ENCODE results near the gene C9orf85. TPM values are rescaled to one million over a fixed set of nuclear protein-coding genes. Genes with fewer than 3 reads are reported as not detected.

The C9orf85 gene
- total and polyA plus RNA-seq, 11 donors, result 3.6 to 9.7 (median 4.8) TPM

DNA sequence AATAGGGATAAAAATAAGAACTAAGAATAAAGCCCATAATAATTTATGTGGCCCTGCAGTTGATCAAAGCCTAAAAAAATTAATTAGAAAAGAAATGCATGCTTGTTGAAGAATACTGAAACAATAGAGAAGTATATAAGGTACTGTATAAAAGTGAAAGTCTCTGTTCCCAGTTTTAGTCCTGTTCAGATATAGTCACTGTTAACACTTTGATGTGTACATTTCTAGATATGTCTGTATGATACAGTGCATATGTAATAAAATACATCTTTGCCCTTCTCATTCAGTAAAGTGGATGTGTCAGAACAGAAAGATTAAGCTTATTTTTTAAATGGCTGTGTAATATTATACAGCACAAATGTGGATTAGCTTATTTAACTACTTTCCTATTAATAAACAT lies 4.1 kb downstream of the C9orf85 start:
- DNase-seq (no peak), ATAC-seq (no peak)
- Histone ChIP-seq H3K36me3 (peaks cover 0 to 10% (median 0%) of the 10 kb centered on the region in 9 donors), H3K27ac (no peak overlapping the region), H3K4me1 (peaks cover 0 to 35% (median 17%) of the 10 kb centered on the region in 12 donors), H3K27me3 (no peaks in the 10 kb centered on the region), H3K9me3 (no peaks in the 10 kb centered on the region), H3K4me3 (no peak overlapping the region)
- TF ChIP-seq POLR2A (IDR thresholded peaks at IDR 0.05), result no peak
- TF ChIP-seq, protein P1, sequence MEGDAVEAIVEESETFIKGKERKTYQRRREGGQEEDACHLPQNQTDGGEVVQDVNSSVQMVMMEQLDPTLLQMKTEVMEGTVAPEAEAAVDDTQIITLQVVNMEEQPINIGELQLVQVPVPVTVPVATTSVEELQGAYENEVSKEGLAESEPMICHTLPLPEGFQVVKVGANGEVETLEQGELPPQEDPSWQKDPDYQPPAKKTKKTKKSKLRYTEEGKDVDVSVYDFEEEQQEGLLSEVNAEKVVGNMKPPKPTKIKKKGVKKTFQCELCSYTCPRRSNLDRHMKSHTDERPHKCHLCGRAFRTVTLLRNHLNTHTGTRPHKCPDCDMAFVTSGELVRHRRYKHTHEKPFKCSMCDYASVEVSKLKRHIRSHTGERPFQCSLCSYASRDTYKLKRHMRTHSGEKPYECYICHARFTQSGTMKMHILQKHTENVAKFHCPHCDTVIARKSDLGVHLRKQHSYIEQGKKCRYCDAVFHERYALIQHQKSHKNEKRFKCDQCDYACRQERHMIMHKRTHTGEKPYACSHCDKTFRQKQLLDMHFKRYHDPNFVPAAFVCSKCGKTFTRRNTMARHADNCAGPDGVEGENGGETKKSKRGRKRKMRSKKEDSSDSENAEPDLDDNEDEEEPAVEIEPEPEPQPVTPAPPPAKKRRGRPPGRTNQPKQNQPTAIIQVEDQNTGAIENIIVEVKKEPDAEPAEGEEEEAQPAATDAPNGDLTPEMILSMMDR (IDR thresholded peaks at IDR 0.05), result no peak
- intact Hi-C loops (cut with DNase I), result loop anchor here in 4 of 10 donors (10.0 kb wide), 5 partner anchors 59 to 449 kb away; partner anchors contain the start of gene ZFAND5 (in 1 of the 4)

GRCh38 chr9:71916834-71917534 lies 5.5 kb downstream of the C9orf85 start:
- no peak for DNase-seq
- intact Hi-C loops (cut with DNase I), result loop anchor here in 4 of 10 donors (10.0 kb wide), 5 partner anchors 58 to 448 kb away; partner anchors contain the start of gene ZFAND5 (in 1 of the 4)

DNA sequence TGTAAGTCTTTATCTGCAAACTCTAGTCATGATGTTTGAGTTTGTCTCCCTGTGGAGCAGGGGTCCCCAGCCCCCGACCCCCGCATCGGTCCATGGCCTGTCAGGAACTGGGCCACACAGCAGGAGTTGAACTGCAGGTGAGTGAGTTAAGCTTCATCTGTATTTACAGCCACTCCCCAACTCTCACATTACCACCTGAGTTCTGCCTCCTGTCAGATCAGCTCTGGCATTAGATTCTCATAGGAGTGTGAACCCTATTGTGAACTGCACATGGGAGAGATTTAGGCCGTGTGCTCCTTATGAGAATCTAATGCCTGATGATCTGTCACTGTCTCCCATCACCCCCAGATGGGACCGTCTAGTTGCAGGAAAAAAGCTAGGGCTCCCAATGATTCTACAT lies 7.0 kb downstream of the C9orf85 start:
- H3K4me1 ChIP-seq, result peaks cover 0 to 20% (median 3%) of the 10 kb centered on the region in 12 donors
- DNase-seq (no peak), ATAC-seq (no peak)
- H3K4me3 ChIP-seq, result no peak overlapping the region
- 92 to 97% (median 95%) methylated on average over 5 of the region's 5 CpGs for WGBS, 4 donors
- H3K27ac ChIP-seq, result no peak overlapping the region
- peaks cover 0 to 18% (median 0%) of the 10 kb centered on the region in 9 donors for H3K36me3 ChIP-seq
- TF ChIP-seq POLR2A (IDR thresholded peaks at IDR 0.05), result no peak
- TF ChIP-seq, protein P1 (IDR thresholded peaks at IDR 0.05), result no peak
- intact Hi-C loops (cut with DNase I), result loop anchor here in 4 of 10 donors (10.0 kb wide), 5 partner anchors 56 to 446 kb away; partner anchors contain the start of gene ZFAND5 (in 1 of the 4)
- H3K27me3 ChIP-seq, result no peaks in the 10 kb centered on the region
- no peaks in the 10 kb centered on the region for H3K9me3 ChIP-seq

More at GRCh38 chr9:71916834-71917534, 5.5 kb downstream of the C9orf85 start:
- TF ChIP-seq, protein P1 (IDR thresholded peaks at IDR 0.05), result no peak
- no peak for TF ChIP-seq POLR2A (IDR thresholded peaks at IDR 0.05)
- ATAC-seq, result no peak
- no peaks in the 10 kb centered on the region for H3K9me3 ChIP-seq
- no peak overlapping the region for H3K27ac ChIP-seq
- H3K4me3 ChIP-seq, result no peak overlapping the region
- no peaks in the 10 kb centered on the region for H3K27me3 ChIP-seq
- H3K4me1 ChIP-seq, result peaks cover 0 to 34% (median 16%) of the 10 kb centered on the region in 12 donors
- peaks cover 0 to 10% (median 0%) of the 10 kb centered on the region in 9 donors for H3K36me3 ChIP-seq

DNA sequence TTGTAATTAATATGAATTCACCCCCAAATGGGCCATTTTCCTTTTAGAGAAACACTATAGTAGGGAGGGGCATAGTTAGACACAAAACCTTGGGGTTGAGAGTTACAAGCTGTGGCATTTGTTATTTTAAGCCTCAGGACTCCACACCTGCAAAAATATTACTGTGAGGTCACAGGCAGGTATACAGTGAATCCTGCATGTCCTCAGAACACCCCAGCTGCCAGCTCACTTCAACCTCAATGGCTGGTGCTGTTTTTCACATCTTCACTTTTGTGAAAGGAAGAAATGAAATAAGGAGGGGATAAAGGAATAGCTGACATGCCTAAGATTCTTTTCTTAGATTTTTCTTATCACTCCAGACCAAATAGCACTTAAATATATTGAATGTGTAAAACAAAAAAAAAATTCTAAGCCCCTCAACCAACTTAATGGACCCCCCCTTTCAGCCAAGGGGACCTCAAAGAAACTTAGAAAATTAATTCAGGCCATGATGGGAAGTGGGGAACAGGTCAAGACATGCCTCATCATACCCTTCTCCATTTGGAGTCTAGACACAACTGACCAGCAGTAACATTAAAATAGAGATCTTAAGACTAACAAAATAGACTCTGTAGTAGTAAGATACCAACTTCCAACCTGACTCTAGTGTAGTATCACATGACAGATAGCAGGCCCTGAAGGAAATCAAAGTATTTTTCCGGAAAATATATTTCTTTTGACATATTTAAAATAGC lies 9.2 kb downstream of the C9orf85 start:
- intact Hi-C loops (cut with DNase I), result no loop called here
- no peaks in the 10 kb centered on the region for H3K27me3 ChIP-seq
- H3K9me3 ChIP-seq, result no peaks in the 10 kb centered on the region
- H3K4me3 ChIP-seq, result no peak overlapping the region
- peaks cover 0 to 19% (median 0%) of the 10 kb centered on the region in 12 donors for H3K4me1 ChIP-seq
- H3K27ac ChIP-seq, result no peak overlapping the region
- ATAC-seq (no peak), DNase-seq (no peak)
- TF ChIP-seq, protein P1 (IDR thresholded peaks at IDR 0.05), result no peak
- TF ChIP-seq POLR2A (IDR thresholded peaks at IDR 0.05), result no peak
- 87 to 96% (median 90%) methylated on average over 1 of the region's 1 CpG for WGBS, 4 donors
- peaks cover 0 to 18% (median 0%) of the 10 kb centered on the region in 9 donors for H3K36me3 ChIP-seq
